Breast epithelium (tissue), 3 donors: Measurements from ENCODE around the gene UQCC5.

ENCODE experiments used
- CTCF ChIP-seq, 3 donors: fragments of 450-650 bp; IDR thresholded peaks; one replicate each; pipeline ENCODE4 v1.5.1; 2016 to 2017; ENCODE audit warnings: antibody characterized with exemption in 3 of 3, mild to moderate bottlenecking in 3 of 3, moderate library complexity in 3 of 3
- POLR2AphosphoS5 ChIP-seq, 3 donors: sonication (generic); formaldehyde crosslinking; IDR thresholded peaks; one replicate each; pipeline ENCODE4 v1.6.1; 2017; ENCODE audit warnings: antibody characterized with exemption in 3 of 3

- TF ChIP-seq CTCF (IDR thresholded peaks at IDR 0.05) (no peak), POLR2AphosphoS5 (IDR thresholded peaks at IDR 0.05) (no peak)
Measured at GRCh38 chr3:52494445-52494844, 42.0 kb upstream of the UQCC5 start.
